ENCODE measurements around the gene GAK.

DNA sequence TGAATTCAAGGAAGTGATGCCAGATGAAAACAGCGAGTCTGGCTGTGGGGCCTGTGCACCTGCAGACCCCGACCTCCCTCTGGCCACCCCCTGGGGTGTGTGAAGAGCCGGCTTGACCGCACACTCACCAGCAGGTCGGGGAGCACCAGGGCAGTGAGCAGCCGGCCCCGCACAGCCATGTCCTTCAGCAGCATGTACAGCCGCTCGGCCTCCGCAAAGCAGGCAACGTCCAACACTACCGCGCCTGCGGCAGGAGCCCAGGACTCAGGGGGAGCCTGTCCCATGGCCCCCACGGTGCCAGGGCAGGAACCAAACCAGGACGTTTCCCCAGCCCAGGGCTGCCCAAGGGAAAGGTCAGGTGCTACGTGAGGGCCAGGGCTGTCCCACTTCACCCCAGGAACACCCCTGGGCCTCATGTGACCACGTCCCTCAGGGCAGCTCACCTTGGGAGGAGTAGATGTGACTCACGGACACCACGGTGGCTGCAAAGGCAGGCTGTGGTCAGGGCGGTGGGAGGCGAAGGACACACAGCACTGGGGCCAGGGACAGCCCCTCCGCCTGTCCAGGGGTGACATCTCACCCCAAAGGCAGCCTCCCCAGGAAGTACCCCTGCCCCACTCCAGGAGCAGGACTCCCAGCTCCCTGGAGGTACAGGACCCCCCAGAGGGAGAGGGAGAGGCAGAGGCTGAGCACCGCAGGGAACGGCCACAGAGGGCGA lies 33.1 kb upstream of the GAK start:
- TF ChIP-seq, protein P1, sequence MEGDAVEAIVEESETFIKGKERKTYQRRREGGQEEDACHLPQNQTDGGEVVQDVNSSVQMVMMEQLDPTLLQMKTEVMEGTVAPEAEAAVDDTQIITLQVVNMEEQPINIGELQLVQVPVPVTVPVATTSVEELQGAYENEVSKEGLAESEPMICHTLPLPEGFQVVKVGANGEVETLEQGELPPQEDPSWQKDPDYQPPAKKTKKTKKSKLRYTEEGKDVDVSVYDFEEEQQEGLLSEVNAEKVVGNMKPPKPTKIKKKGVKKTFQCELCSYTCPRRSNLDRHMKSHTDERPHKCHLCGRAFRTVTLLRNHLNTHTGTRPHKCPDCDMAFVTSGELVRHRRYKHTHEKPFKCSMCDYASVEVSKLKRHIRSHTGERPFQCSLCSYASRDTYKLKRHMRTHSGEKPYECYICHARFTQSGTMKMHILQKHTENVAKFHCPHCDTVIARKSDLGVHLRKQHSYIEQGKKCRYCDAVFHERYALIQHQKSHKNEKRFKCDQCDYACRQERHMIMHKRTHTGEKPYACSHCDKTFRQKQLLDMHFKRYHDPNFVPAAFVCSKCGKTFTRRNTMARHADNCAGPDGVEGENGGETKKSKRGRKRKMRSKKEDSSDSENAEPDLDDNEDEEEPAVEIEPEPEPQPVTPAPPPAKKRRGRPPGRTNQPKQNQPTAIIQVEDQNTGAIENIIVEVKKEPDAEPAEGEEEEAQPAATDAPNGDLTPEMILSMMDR (IDR thresholded peaks at IDR 0.05; ENCODE audit: low read depth, low read length, missing input control): no peak
- no peak for TF ChIP-seq JUND (IDR thresholded peaks at IDR 0.05)
- TF ChIP-seq EGR1 (IDR thresholded peaks at IDR 0.05; ENCODE audit: low read depth in 2 of 2): no peak
- no peak for TF ChIP-seq YY1 (IDR thresholded peaks at IDR 0.05)
